NCI-H2081 treated with DMSO at 0.1 percent for 48 hours (cell line): ENCODE results near the gene FRMPD4.
"Not testable (repeated sequence)": the region's sequence is repeated elsewhere in the genome, so short reads cannot be mapped to it uniquely, and the experiment has no call there.

Source experiments
- DNase-seq: peaks from one replicate; lab custom pipeline; 2025; lab: John Stamatoyannopoulos, UW

Gene FRMPD4

DNA sequence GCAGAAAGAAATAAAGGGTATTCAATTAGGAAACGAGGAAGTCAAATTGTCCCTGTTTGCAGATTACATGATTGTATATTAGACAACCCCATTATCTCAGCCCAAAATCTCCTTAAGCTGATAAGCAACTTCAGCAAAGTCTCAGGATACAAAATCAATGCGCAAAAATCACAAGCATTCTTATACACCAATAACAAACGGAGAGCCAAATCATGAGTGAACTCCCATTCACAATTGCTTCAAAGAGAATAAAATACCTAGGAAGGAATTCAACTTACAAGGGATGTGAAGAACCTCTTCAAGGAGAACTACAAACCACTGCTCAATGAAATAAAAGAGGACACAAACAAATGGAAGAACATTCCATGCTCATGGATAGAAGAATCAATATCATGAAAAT lies 404.0 kb downstream of the FRMPD4 start:
- not testable (repeated sequence) for DNase-seq

DNA sequence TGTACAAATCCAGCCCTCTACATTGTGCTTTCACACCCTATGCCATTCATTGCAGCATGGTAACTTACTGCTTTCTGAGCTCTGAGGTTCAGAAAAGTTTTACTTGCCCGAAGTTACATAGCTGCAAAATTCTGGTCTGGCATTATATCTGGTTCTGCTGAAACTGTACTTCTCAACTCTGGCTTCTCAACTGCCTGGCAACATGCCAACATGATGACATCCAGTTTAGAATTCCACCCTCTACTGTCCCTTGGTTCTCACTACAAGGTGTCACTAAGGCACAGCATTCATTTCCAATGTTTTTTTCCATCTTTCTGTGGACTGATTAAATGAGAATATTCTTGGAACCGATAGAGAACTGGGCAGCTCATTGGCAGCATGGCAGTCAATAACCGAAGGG lies 410.1 kb downstream of the FRMPD4 start:
- DNase-seq: no peak

DNA sequence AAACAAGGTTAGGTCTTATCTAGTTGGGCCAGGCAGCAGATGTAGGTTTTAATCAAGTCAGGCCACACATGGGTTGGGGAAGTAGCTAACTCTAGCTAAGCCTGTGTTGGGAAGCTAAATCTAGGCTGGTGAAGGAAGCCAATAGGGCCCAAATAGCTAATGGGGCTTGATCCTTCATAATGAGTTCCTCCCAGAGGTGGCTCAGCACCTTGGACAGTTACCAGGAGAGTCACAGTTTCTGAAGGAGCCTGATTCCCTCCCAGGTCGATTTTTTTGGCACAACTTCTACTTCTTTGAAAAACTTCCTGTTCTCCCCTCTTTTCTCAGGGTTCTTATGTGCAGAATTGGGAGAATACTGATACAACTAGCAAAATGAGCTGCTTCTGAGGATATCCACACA lies 410.5 kb downstream of the FRMPD4 start:
- no peak for DNase-seq

DNA sequence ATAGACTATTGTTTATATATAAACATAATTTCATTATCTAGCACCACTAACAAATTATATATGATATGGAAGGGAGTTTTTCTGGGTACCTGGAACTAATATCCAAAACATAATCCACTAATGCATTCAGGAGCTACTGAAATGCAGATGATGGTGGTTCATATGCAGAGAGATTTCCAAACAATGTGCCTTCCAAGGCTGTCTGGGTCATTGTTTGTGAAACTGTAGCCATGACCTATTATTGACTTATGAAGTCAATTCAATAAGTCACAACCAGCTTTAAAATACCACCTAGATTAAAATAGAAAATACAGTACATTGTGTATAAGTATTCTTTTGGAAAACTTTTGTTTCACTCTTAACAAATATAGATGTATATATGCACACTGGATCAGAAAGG lies 415.9 kb downstream of the FRMPD4 start:
- DNase-seq: no peak

DNA sequence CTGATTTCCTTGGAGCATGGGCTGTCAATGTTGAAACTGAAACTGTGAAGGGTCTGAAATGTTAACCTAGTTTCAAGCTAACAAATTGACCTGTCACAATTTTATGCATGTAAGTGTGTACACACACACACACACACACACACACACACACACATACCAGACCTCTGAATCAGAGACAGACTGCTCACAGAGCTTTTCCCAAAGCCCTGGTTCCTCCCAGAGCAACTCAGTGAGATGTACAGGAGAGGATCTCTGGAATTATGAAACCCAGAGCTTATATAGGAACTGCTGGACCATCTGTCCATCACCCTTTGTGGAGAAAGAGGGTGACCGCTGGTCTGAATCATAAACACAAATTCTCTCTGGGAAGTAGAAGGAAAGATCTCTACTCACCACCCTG lies 424.8 kb downstream of the FRMPD4 start:
- no peak for DNase-seq

DNA sequence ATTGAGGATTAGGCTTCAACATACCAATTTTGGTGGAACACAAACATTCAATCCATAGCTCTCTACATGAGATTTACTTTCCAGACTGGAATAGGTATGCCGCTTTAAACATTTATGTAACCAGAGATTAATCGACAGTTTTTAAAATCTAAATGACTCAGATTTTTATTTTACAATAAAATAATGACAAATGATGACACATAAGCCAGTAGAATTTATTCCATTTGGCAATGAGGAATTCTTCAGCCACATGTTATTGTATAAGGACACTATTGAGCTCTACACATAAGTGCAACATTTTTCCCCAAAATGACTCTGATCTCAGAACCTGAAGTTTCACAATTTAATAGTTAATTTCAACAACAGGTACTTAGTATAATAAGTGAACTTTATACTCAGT lies 425.9 kb downstream of the FRMPD4 start:
- no peak for DNase-seq

DNA sequence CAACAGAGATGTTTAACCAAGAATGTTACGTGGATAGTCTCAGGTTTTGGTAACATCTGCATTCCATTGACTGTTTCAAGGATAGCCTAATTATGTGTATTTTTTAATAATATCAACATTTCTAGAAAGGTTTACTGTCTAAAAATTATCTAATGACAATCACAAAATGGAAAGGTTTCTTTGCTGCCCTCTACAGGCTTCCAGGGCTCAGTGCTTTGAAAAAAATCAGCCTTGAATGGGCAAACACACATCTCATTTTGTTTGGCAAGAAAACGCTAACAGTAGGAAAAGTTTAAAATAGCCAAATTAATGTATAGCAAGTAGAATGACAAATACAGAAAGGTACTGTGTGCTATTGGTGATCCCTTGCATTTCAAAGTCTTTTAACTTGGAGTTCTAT lies 429.6 kb downstream of the FRMPD4 start:
- no peak for DNase-seq

DNA sequence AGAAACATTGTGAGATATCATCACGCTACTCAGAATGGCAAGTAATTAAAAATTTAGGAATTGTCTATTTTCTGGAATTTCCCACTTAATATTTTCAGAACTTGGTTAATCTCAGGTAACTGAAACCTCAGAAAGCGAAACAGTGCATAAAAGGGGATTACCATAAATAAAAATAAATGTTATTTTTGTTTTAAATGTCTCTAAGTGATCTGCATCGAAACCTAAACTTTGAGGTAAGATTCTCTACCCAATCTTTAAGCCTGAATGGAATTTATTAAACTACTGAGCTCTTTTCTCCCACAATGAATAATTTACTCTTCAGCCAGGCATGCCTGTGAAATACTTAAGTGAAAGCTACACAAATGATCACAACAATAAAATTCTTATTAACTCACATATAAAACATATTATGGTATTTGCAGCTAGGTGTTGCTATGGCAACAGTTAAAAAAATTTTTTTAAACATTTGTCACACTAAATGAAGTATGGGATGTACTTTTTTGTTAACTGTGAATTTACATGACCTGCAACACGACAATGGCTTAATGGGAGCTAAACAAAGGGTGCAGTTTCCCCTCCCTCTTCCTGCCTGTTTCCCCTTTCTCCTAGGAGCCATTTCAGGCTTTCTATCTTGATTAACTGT lies 432.7 kb downstream of the FRMPD4 start:
- no peak for DNase-seq

DNA sequence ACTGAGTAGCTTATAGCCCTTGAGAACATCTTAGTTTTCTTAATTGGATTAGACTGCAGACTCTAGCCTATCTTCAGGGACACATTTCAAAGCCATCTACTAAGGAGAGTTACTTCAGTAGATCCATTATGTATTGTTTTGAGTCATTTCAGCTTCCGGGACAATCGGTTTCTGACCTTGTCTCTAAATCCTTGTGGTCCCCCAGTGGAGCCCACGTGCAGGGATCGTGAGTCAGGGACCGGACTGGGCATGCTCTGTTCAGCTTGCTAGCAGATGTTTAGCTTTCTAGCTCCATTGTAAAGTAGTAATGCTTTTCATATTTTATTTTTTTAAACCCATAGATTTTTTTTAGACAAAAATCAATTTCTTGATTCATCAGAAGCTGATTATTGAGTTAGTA lies 441.0 kb downstream of the FRMPD4 start:
- no peak for DNase-seq

DNA sequence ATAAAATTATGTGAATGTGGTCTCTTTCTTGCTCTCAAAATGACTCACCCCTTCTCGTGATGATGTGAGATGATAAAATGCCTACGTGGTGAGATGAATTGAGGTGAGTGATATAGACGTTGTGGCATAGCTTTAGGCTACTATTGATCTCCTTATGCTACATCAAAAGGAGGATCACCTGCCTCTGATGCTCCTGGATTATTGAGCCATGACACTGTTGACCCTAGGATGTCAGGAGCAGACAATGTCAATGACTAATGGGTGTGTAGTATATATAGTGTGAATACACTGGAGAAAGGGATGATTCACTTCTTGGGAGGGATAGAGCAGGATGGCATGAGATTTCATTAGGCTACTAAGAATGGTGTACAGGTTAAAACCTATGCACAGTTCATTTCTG lies 442.3 kb downstream of the FRMPD4 start:
- DNase-seq: no peak

DNA sequence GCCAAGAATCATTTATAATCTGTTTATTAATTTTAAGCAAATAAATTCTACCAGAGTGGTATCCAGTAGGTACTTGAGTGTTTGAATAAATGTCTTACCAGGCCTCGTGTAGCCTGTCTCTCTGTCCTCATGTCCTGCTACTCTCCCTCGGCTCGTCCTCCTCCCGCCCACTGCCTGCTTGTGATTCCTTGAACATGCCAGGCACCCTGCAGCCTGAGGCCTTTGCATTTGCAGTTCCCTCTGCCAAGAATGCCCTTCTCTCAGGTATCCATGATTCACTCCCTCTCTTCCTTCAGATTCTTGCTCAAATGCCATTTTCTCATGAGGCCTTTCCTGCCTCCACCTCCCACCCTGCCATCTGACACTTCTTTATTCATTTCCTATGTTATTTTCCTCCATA lies 443.3 kb downstream of the FRMPD4 start:
- DNase-seq: no peak

DNA sequence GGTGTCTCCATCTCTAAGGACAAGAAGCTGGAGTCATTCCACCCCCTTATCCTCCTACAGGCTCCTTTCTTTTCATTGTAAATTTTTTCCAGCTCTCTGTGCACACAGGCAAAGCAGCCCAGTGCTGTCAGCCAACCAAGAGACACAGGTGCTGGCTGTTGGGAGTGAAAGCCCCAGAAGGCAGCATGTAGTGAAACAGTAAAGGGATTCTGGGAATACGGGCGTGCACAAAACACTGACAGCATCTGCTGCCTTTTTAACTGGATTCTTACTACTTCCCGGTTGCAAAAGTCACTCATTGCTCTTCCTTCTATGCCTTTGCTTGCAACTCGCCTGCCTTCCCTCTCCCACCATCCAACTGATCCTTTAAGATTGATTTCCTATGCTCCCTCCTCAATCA lies 444.4 kb downstream of the FRMPD4 start:
- no peak for DNase-seq

DNA sequence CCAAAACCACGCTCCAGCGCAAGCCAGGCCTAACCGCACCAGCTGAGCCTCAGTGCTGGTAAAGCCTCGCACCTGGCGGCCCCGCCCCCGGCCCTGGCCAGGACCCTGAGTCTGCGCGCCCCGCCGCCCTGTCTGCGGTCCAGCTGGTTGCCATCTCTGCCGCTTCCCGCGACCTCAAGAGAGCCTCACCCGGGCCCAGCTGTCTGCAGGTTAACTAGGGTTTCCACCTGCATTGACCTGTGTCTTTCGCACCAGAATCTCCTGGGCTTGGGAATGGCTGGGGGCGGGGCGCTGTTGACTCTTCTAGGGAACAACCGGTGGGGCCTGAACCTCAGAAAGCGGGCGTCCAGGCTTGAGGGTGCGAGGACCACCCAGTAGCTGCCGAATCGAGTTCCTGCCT lies 445.3 kb downstream of the FRMPD4 start:
- no peak for DNase-seq

DNA sequence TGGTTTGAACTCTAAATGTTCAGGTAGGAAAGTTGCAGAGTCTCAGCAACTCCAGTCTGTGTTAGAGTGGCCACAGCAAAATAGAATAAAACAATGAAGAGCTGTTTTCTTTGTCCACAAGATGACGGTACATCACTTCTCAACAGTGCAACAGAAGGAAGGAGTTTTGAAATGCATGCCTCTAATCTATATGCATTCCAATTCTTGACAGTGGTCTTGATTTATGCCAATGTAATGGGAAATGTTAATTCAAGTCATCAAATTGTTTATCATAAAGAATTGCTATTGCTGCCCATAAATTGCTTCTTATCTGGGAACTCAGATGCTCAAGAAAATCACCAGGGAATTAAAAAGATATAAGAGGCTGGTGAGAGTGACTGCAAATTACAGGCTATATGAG lies 457.4 kb downstream of the FRMPD4 start:
- DNase-seq: no peak

DNA sequence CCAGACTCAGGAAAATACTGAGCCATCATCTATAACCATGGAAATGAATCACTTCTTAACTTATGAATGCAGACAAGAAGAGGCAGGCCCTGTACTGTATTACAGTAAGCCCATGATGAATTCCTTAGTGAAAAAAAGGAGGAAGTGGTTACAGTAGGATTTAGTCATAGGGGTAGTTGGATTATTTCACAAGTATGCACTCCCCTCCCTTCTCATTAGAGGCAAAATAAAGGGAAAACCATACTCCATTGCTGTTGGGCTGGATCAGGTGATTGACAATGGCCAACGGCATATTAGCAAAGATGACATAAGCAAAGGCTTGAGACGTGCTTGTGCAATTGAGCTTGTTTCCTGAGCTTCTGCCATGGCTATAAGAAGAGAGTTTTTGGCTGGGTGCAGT lies 471.8 kb downstream of the FRMPD4 start:
- no peak for DNase-seq

DNA sequence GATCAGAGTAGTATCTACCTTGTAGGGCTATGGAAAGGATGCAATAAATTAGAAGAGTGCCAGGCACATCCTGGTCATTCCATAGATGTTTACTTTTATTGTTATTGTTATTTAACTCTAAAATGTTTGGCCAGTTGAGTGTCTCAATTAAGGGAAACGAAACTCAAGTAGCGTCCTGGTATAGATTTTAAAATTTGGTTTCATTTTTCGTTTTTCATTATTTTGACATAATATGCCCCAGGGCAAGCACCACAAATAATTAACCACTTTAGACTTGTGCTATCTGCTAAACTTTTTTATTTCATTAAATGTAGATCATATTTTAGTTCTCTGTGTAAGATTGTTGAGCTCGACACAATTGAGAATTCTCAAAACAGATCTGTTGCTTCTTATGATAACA lies 473.2 kb downstream of the FRMPD4 start:
- no peak for DNase-seq

DNA sequence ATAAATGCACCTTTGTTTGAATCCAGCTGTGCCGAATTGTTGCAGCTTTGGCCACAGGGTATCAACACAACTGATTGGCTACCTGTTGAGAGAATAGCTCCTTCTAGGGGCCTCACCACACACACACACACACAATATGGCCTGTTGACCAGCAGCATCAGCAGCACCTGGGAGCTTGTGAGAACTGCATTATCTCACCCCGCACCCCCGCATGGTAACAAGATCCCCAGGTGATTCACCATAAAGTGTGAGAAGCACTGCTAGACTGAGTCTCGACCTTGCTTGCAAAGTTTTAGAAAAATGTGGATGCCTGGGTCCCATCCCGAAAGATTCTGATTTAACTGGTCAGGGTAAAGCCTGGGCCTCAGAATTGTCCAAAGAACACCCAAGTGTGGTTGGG lies 476.0 kb downstream of the FRMPD4 start:
- DNase-seq: no peak

DNA sequence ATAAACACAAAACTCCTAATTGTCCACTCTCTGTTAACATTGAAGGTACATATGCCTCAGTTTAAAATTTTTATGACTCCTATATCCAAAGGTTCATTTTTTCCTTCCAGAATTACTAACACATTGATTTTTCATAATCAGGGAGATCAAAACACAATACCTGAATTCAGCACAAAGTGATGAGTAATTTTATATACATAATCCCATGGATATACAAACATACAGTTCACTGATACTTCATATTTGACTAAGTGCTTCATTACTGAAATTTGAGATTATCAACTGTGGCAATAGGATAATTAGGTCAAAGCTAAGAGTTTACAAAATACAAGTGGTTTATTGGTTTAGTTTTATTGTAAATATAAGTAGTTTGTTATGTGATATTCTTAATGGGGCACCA lies 476.8 kb downstream of the FRMPD4 start:
- no peak for DNase-seq

DNA sequence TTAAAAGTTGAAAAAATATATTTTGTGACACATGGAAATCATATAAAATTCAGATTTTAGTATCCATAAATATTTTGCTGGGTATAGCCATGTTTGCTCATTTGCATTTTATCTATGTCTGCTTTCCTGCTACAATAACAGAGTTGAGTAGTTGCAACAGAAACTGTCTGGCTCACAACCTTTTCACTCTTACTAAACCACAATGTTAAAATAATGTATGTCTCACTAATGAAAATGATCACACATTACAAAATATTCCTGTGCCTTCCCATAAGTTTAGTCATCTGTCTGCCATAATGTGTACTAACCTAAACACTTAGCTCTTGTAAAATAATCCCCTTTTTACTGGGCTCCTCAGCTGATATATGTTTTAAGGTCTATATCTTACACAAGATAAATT lies 479.0 kb downstream of the FRMPD4 start:
- no peak for DNase-seq

DNA sequence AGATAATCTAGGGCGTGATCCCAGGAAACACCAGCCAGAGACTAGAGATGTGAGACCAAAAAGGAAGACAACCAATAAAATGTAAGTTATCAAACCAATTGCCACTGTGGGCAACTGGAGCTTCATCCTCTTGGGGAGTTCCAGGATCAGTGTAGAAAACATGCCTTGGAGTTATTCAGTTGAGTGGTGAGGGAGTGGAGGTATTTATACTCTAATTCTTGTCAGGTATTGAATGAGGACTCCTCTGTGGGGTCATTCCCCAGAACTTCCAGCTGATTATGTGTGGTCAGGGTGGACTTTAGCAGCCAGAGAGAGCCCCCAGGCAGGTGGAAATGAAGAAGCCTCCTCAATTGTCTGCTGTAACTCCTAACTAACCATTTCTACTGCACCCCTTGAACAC lies 509.0 kb downstream of the FRMPD4 start:
- no peak for DNase-seq

DNA sequence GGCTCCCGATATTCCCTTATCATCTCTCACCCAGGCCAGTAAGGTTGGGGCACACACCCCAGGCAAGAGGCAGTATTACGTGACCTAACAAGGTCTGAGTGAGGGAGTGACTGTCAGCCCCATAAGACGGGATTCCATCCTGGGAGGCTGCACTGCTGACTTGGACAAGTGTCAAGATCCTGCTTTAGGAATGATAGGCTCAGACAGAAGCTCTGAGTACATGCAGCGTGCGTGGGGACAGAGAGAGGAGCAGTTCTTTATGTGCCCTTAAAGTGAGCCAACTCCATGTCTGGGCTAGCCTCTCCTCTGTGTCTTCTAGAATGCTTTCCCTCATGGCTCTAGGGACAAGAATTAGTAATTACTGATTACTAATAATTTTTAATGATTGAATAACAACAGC lies 510.7 kb downstream of the FRMPD4 start:
- DNase-seq: no peak

DNA sequence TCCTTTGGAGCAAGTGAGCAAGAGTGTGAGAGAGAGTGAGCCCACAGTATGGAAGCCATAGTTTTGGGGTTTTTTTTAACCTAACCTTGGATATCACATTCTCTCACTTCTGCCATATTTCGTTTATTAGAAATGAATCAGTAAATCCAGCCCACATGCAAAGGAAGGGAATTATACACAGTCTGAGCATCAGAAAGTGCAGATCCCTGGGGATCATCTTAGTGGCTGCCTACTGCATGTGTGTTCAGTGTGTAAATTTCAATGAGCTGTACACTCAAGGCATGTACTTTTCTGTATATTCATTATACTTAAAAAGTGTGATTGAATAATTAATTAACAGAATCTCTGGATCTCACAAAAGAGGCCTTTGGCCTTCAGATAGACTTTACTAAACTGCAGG lies 519.2 kb downstream of the FRMPD4 start:
- DNase-seq: no peak

DNA sequence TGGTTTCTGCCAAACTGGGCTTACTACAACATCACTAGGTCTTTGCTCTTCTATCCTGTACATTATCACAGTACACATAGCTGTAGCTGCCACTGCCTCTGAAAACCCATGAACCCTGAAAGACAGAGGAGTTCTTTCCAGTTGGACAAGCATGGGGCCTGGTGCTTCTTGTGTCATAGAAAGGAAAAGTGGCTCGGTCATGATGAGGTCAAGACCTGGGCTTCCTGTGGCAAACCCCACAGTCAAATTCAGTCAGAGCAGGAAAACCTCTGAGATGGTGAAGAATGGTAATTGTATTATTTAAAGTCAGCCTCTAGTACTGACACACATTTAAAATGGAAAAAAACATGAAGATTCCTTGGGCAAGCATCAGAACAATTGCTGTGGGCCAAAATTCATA lies 519.6 kb downstream of the FRMPD4 start:
- no peak for DNase-seq

DNA sequence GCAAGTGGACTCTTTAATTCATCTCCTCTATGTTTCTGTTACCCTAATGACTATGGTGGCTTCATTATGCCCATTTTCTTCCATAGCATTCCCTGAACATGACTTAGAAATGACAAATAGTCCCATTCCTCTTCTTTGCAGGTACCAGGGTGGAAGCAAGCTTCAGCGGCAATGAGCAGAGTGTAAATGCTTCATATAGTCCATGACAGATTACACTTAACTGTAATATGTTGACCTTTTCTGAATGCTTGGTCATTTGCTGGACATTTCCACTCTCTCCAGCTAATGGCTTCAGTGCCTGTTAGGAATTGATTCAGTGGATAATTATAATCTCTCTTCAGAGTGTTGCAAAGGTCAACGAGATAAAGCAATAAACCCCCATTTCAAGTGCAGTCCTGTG lies 523.2 kb downstream of the FRMPD4 start:
- no peak for DNase-seq
